ENCODE data around the gene SRSF7. TPM values are rescaled to one million over a fixed set of nuclear protein-coding genes. Genes with fewer than 3 reads are reported as not detected.

SRSF7 gene
- total RNA-seq, 1 donor from 2014 or later, result 67.6 TPM

GRCh38 chr2:38751596-38752410 is 642 bp upstream of the SRSF7 start:
- Histone ChIP-seq H3K27me3 (ENCODE audit: control insufficient read depth, insufficient read depth, low read length) (no peaks in the 10 kb centered on the region), H3K36me3 (ENCODE audit: control insufficient read depth, insufficient read depth, low read length) (peaks cover under 1% of the 10 kb centered on the region), H3K4me3 (ENCODE audit: low read depth, low read length) (peak overlapping the region; percentile 37)
- no peak for DNase-seq (ENCODE audit: low read depth)
- TF ChIP-seq CTCF (IDR thresholded peaks at IDR 0.05; ENCODE audit: insufficient read depth, low read length, poor library complexity, severe bottlenecking), result no peak

- H3K4me3 ChIP-seq (ENCODE audit: low read depth, low read length), result peak overlapping the region; percentile 93
- DNase-seq (ENCODE audit: low read depth), result no peak
- peaks cover 3% of the 10 kb centered on the region for H3K36me3 ChIP-seq (ENCODE audit: control insufficient read depth, insufficient read depth, low read length)
- TF ChIP-seq CTCF (IDR thresholded peaks at IDR 0.05; ENCODE audit: insufficient read depth, low read length, poor library complexity, severe bottlenecking), result no peak
- H3K27me3 ChIP-seq (ENCODE audit: control insufficient read depth, insufficient read depth, low read length), result no peaks in the 10 kb centered on the region
These were observed 910 bp downstream of the SRSF7 start for GRCh38 chr2:38750011-38750890.

- no peak for DNase-seq (ENCODE audit: low read depth)
- no peak for TF ChIP-seq CTCF (IDR thresholded peaks at IDR 0.05; ENCODE audit: insufficient read depth, low read length, poor library complexity, severe bottlenecking)
- H3K36me3 ChIP-seq (ENCODE audit: control insufficient read depth, insufficient read depth, low read length), result peaks cover 3% of the 10 kb centered on the region
These were observed 2.0 kb downstream of the SRSF7 start for GRCh38 chr2:38748943-38749804.

GRCh38 chr2:38748391-38748790 is 2.8 kb downstream of the SRSF7 start:
- no peak for DNase-seq (ENCODE audit: low read depth)
- no peak for TF ChIP-seq CTCF (IDR thresholded peaks at IDR 0.05; ENCODE audit: insufficient read depth, low read length, poor library complexity, severe bottlenecking)
- Histone ChIP-seq H3K36me3 (ENCODE audit: control insufficient read depth, insufficient read depth, low read length) (peaks cover 3% of the 10 kb centered on the region), H3K4me3 (ENCODE audit: low read depth, low read length) (no peak overlapping the region), H3K27me3 (ENCODE audit: control insufficient read depth, insufficient read depth, low read length) (no peaks in the 10 kb centered on the region)

More at GRCh38 chr2:38748943-38749804, 2.0 kb downstream of the SRSF7 start:
- Histone ChIP-seq H3K27me3 (ENCODE audit: control insufficient read depth, insufficient read depth, low read length) (no peaks in the 10 kb centered on the region), H3K4me3 (ENCODE audit: low read depth, low read length) (peak overlapping the region; percentile 93)

- no peak overlapping the region for H3K4me3 ChIP-seq (ENCODE audit: low read depth, low read length)
- TF ChIP-seq CTCF (IDR thresholded peaks at IDR 0.05; ENCODE audit: insufficient read depth, low read length, poor library complexity, severe bottlenecking), result no peak
- no peak for DNase-seq (ENCODE audit: low read depth)
- H3K36me3 ChIP-seq (ENCODE audit: control insufficient read depth, insufficient read depth, low read length), result peaks cover 3% of the 10 kb centered on the region
- H3K27me3 ChIP-seq (ENCODE audit: control insufficient read depth, insufficient read depth, low read length), result no peaks in the 10 kb centered on the region
These were observed 3.3 kb downstream of the SRSF7 start for GRCh38 chr2:38747819-38748218.

Measured in kidney epithelial cell (primary cell).